HL-60 (cell line): ENCODE data around the gene SHROOM4.

Experiments
- DNase-seq, 2 experiments: peaks; one replicate each; pipeline ENCODE4 v3.0.0-alpha.2; 2010 to 2020; ENCODE audit warnings: low read depth in 1 of 2, low spot score in 1 of 2
- H3K27ac ChIP-seq: fragments of 250-450 bp; sonication (Bioruptor Pico); replicated peaks from 2 replicates; pipeline ENCODE4 v1.5.1; 2020; ENCODE audit warnings: mild to moderate bottlenecking, moderate library complexity
- H3K27me3 ChIP-seq: fragments of 250-450 bp; sonication (Bioruptor Pico); 2 replicates; pipeline ENCODE4 v1.5.1; 2021; ENCODE audit warnings: mild to moderate bottlenecking, moderate library complexity; ENCODE audit not compliant: insufficient read depth, poor library complexity, severe bottlenecking
- H3K4me3 ChIP-seq: replicated peaks from 2 replicates; pipeline ENCODE4 v1.5.1; 2011; ENCODE audit warnings: mild to moderate bottlenecking, control low read depth, low read length; ENCODE audit not compliant: insufficient read depth
- GABPA ChIP-seq: IDR thresholded peaks from 2 replicates; pipeline ENCODE4 v1.6.1; 2012; ENCODE audit warnings: low read depth
- POLR2AphosphoS5 ChIP-seq: IDR thresholded peaks from 2 replicates; pipeline ENCODE4 v1.6.1; 2012; ENCODE audit warnings: low read depth
- REST ChIP-seq: IDR thresholded peaks from 2 replicates; pipeline ENCODE4 v1.6.1; 2012; ENCODE audit warnings: low read depth; ENCODE audit not compliant: insufficient replicate concordance
- SPI1 ChIP-seq: IDR thresholded peaks from 2 replicates; pipeline ENCODE4 v1.6.1; 2012; ENCODE audit warnings: low read depth, mild to moderate bottlenecking, borderline replicate concordance
- TF ChIP-seq, protein P1 (sequence below): IDR thresholded peaks from one replicate; pipeline ENCODE4 v1.5.1; 2011; ENCODE audit warnings: low read length, control low read depth, inconsistent platforms; ENCODE audit not compliant: insufficient read depth

Gene SHROOM4

DNA sequence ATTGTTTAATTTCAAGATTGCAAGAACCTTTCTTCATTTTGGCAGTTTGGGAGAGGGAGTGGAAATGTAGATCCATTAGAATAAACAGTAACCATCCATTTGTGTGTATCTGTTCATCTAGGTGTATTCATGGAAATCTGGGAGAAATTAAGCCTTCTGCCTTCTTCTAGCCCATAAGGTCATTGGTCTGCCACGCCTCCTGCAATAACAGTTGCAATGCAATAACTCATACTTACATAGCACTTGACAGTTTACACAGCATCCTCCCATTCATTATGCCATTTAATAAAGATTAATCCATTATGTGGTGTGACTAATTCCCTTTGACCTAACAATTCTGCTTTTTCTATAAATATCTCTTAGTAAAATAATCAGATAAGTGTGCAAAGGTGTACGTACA, 42.6 kb downstream of the SHROOM4 start:
- Histone ChIP-seq H3K27ac (no peak overlapping the region), H3K27me3 (no peaks in the 10 kb centered on the region), H3K4me3 (no peak overlapping the region)
- TF ChIP-seq, protein P1, sequence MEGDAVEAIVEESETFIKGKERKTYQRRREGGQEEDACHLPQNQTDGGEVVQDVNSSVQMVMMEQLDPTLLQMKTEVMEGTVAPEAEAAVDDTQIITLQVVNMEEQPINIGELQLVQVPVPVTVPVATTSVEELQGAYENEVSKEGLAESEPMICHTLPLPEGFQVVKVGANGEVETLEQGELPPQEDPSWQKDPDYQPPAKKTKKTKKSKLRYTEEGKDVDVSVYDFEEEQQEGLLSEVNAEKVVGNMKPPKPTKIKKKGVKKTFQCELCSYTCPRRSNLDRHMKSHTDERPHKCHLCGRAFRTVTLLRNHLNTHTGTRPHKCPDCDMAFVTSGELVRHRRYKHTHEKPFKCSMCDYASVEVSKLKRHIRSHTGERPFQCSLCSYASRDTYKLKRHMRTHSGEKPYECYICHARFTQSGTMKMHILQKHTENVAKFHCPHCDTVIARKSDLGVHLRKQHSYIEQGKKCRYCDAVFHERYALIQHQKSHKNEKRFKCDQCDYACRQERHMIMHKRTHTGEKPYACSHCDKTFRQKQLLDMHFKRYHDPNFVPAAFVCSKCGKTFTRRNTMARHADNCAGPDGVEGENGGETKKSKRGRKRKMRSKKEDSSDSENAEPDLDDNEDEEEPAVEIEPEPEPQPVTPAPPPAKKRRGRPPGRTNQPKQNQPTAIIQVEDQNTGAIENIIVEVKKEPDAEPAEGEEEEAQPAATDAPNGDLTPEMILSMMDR: no peak
- TF ChIP-seq GABPA (no peak), REST (no peak), SPI1 (no peak), POLR2AphosphoS5 (no peak)
- DNase-seq: no peak

- TF ChIP-seq SPI1: 0 out of 2 replicates have a peak, but pooled peaks have one; percentile 13
- TF ChIP-seq, protein P1: no peak
- no peak for TF ChIP-seq POLR2AphosphoS5
- no peak for TF ChIP-seq GABPA
- no peak for TF ChIP-seq REST
- H3K27ac ChIP-seq: no peak overlapping the region
- no peak overlapping the region for H3K4me3 ChIP-seq
- no peaks in the 10 kb centered on the region for H3K27me3 ChIP-seq
- DNase-seq: no peak
These were observed 43.3 kb downstream of the SHROOM4 start for GRCh38 chrX:50770702-50771101.

- TF ChIP-seq, protein P1: no peak
- TF ChIP-seq POLR2AphosphoS5 (no peak), SPI1 (no peak), GABPA (no peak), REST (no peak)
- no peak overlapping the region for H3K27ac ChIP-seq
- H3K27me3 ChIP-seq: no peaks in the 10 kb centered on the region
- H3K4me3 ChIP-seq: no peak overlapping the region
- no peak for DNase-seq
These were observed 44.5 kb downstream of the SHROOM4 start for GRCh38 chrX:50769389-50770063.
